PC-9 (cell line): ENCODE measurements around the gene HBE1.

Experiments
- EZH2 ChIP-seq: fragments of 200-600 bp; sonication (generic); IDR thresholded peaks from 2 replicates; pipeline ENCODE4 v1.8.0; 2017; ENCODE audit warnings: antibody characterized with exemption, low read depth
- TF ChIP-seq, protein P1 (sequence below): fragments of 200-600 bp; sonication (generic); conservative IDR thresholded peaks from 2 replicates; pipeline ENCODE4 v1.6.1; 2017; ENCODE audit warnings: mixed run types, antibody characterized with exemption, mild to moderate bottlenecking, moderate library complexity

DNA sequence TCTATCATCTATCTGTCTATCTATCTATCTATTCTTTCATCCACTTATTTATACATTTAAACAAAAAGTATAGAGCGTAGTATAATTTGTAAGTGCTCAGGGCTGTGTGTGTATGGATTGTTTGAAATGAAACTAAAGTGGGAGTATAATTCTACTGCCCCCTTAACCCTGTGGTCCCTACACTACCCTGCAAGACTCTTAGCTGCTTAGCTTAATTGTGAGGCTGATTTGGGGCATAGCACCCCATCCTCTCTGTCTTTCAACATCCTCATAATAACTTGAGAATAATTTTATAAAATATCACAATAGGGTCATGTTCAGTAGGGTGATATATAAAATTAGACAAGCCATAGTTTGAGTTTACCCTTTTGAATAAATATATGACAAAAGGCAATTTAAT, 20.4 kb upstream of the HBE1 start:
- TF ChIP-seq, protein P1, sequence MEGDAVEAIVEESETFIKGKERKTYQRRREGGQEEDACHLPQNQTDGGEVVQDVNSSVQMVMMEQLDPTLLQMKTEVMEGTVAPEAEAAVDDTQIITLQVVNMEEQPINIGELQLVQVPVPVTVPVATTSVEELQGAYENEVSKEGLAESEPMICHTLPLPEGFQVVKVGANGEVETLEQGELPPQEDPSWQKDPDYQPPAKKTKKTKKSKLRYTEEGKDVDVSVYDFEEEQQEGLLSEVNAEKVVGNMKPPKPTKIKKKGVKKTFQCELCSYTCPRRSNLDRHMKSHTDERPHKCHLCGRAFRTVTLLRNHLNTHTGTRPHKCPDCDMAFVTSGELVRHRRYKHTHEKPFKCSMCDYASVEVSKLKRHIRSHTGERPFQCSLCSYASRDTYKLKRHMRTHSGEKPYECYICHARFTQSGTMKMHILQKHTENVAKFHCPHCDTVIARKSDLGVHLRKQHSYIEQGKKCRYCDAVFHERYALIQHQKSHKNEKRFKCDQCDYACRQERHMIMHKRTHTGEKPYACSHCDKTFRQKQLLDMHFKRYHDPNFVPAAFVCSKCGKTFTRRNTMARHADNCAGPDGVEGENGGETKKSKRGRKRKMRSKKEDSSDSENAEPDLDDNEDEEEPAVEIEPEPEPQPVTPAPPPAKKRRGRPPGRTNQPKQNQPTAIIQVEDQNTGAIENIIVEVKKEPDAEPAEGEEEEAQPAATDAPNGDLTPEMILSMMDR, result no peak
- no peak for TF ChIP-seq EZH2
